Measurements from ENCODE around the gene HGS.
A peak's percentile ranks its signal among the peaks of the same experiment; 100 is the strongest.

The HGS gene

GRCh38 chr17:81706757-81707624 lies 23.2 kb downstream of the HGS start:
- H3K27ac ChIP-seq (ENCODE audit: low read depth, low read length) = no peak overlapping the region
- no peaks in the 10 kb centered on the region for H3K9me3 ChIP-seq (ENCODE audit: control insufficient read depth, insufficient read depth, low read length)
- no peak overlapping the region for H3K4me3 ChIP-seq (ENCODE audit: low read depth, low read length)
- H3K4me1 ChIP-seq (ENCODE audit: control insufficient read depth, insufficient read depth, low read length) = peaks cover 12% of the 10 kb centered on the region
- H3K27me3 ChIP-seq (ENCODE audit: control insufficient read depth, insufficient read depth, low read length) = no peaks in the 10 kb centered on the region
- H3K9ac ChIP-seq (ENCODE audit: low read depth, low read length) = no peak overlapping the region
- peaks cover 45% of the 10 kb centered on the region for H3K36me3 ChIP-seq (ENCODE audit: control insufficient read depth, insufficient read depth, low read length)

- H3K9me3 ChIP-seq (ENCODE audit: control insufficient read depth, insufficient read depth, low read length) = no peaks in the 10 kb centered on the region
- H3K36me3 ChIP-seq (ENCODE audit: control insufficient read depth, insufficient read depth, low read length) = peaks cover 45% of the 10 kb centered on the region
- H3K4me1 ChIP-seq (ENCODE audit: control insufficient read depth, insufficient read depth, low read length) = peaks cover 14% of the 10 kb centered on the region
- H3K27me3 ChIP-seq (ENCODE audit: control insufficient read depth, insufficient read depth, low read length) = no peaks in the 10 kb centered on the region
- no peak overlapping the region for H3K4me3 ChIP-seq (ENCODE audit: low read depth, low read length)
- no peak overlapping the region for H3K9ac ChIP-seq (ENCODE audit: low read depth, low read length)
- H3K27ac ChIP-seq (ENCODE audit: low read depth, low read length) = no peak overlapping the region
These were observed 24.2 kb downstream of the HGS start for GRCh38 chr17:81707725-81708646.

GRCh38 chr17:81708739-81709185 lies 25.0 kb downstream of the HGS start:
- no peaks in the 10 kb centered on the region for H3K9me3 ChIP-seq (ENCODE audit: control insufficient read depth, insufficient read depth, low read length)
- peaks cover 45% of the 10 kb centered on the region for H3K36me3 ChIP-seq (ENCODE audit: control insufficient read depth, insufficient read depth, low read length)
- H3K4me3 ChIP-seq (ENCODE audit: low read depth, low read length) = no peak overlapping the region
- peaks cover 20% of the 10 kb centered on the region for H3K4me1 ChIP-seq (ENCODE audit: control insufficient read depth, insufficient read depth, low read length)
- no peak overlapping the region for H3K9ac ChIP-seq (ENCODE audit: low read depth, low read length)
- H3K27ac ChIP-seq (ENCODE audit: low read depth, low read length) = no peak overlapping the region
- no peaks in the 10 kb centered on the region for H3K27me3 ChIP-seq (ENCODE audit: control insufficient read depth, insufficient read depth, low read length)

- Histone ChIP-seq H3K4me1 (ENCODE audit: control insufficient read depth, insufficient read depth, low read length) (peaks cover 20% of the 10 kb centered on the region), H3K9me3 (ENCODE audit: control insufficient read depth, insufficient read depth, low read length) (no peaks in the 10 kb centered on the region), H3K4me3 (ENCODE audit: low read depth, low read length) (peak overlapping the region; percentile 80), H3K27me3 (ENCODE audit: control insufficient read depth, insufficient read depth, low read length) (no peaks in the 10 kb centered on the region), H3K9ac (ENCODE audit: low read depth, low read length) (no peak overlapping the region), H3K36me3 (ENCODE audit: control insufficient read depth, insufficient read depth, low read length) (peaks cover 44% of the 10 kb centered on the region), H3K27ac (ENCODE audit: low read depth, low read length) (peak overlapping the region; percentile 59)
These were observed 26.9 kb downstream of the HGS start for GRCh38 chr17:81710514-81711308.

- Histone ChIP-seq H3K4me3 (ENCODE audit: low read depth, low read length) (peak within 1 kb of the TSS; percentile 80), H3K27me3 (ENCODE audit: control insufficient read depth, insufficient read depth, low read length) (no peaks in the 10 kb centered on the region), H3K4me1 (ENCODE audit: control insufficient read depth, insufficient read depth, low read length) (peaks cover 20% of the 10 kb centered on the region), H3K27ac (ENCODE audit: low read depth, low read length) (peak within 1 kb of the TSS; percentile 59), H3K9me3 (ENCODE audit: control insufficient read depth, insufficient read depth, low read length) (no peaks in the 10 kb centered on the region), H3K9ac (ENCODE audit: low read depth, low read length) (peak within 1 kb of the TSS; percentile 56; the same call in 1 of the 2 replicates), H3K36me3 (ENCODE audit: control insufficient read depth, insufficient read depth, low read length) (peaks cover 38% of the 10 kb centered on the region)
These were observed 28.1 kb downstream of the HGS start, which contains the start of gene SLC25A10 for GRCh38 chr17:81711814-81712467. SLC25A10 (plus strand) TSS chr17:81712284; CDS start chr17:81712427, 143 bp downstream.

- Histone ChIP-seq H3K27ac (ENCODE audit: low read depth, low read length) (no peak overlapping the region), H3K4me1 (ENCODE audit: control insufficient read depth, insufficient read depth, low read length) (peaks cover 20% of the 10 kb centered on the region), H3K4me3 (ENCODE audit: low read depth, low read length) (peak overlapping the region; percentile 80), H3K9me3 (ENCODE audit: control insufficient read depth, insufficient read depth, low read length) (no peaks in the 10 kb centered on the region), H3K9ac (ENCODE audit: low read depth, low read length) (peak overlapping the region; percentile 56; the same call in 1 of the 2 replicates), H3K27me3 (ENCODE audit: control insufficient read depth, insufficient read depth, low read length) (no peaks in the 10 kb centered on the region), H3K36me3 (ENCODE audit: control insufficient read depth, insufficient read depth, low read length) (peaks cover 35% of the 10 kb centered on the region)
These were observed 28.7 kb downstream of the HGS start for GRCh38 chr17:81712468-81713003.

GRCh38 chr17:81713004-81713555 lies 29.3 kb downstream of the HGS start:
- H3K4me3 ChIP-seq (ENCODE audit: low read depth, low read length) = peak overlapping the region; percentile 80
- 0 out of 2 replicates have a peak overlapping the region, but pooled peaks have one; percentile 56 for H3K9ac ChIP-seq (ENCODE audit: low read depth, low read length)
- H3K27me3 ChIP-seq (ENCODE audit: control insufficient read depth, insufficient read depth, low read length) = no peaks in the 10 kb centered on the region
- peaks cover 35% of the 10 kb centered on the region for H3K36me3 ChIP-seq (ENCODE audit: control insufficient read depth, insufficient read depth, low read length)
- H3K4me1 ChIP-seq (ENCODE audit: control insufficient read depth, insufficient read depth, low read length) = peaks cover 20% of the 10 kb centered on the region
- H3K9me3 ChIP-seq (ENCODE audit: control insufficient read depth, insufficient read depth, low read length) = no peaks in the 10 kb centered on the region
- no peak overlapping the region for H3K27ac ChIP-seq (ENCODE audit: low read depth, low read length)

GRCh38 chr17:81713556-81714411 lies 30.0 kb downstream of the HGS start:
- Histone ChIP-seq H3K4me3 (ENCODE audit: low read depth, low read length) (peak overlapping the region; percentile 80), H3K4me1 (ENCODE audit: control insufficient read depth, insufficient read depth, low read length) (peaks cover 20% of the 10 kb centered on the region), H3K9me3 (ENCODE audit: control insufficient read depth, insufficient read depth, low read length) (no peaks in the 10 kb centered on the region), H3K36me3 (ENCODE audit: control insufficient read depth, insufficient read depth, low read length) (peaks cover 31% of the 10 kb centered on the region), H3K9ac (ENCODE audit: low read depth, low read length) (no peak overlapping the region), H3K27ac (ENCODE audit: low read depth, low read length) (no peak overlapping the region), H3K27me3 (ENCODE audit: control insufficient read depth, insufficient read depth, low read length) (no peaks in the 10 kb centered on the region)

GRCh38 chr17:81714412-81715106 lies 30.7 kb downstream of the HGS start:
- Histone ChIP-seq H3K27ac (ENCODE audit: low read depth, low read length) (no peak overlapping the region), H3K27me3 (ENCODE audit: control insufficient read depth, insufficient read depth, low read length) (no peaks in the 10 kb centered on the region), H3K4me1 (ENCODE audit: control insufficient read depth, insufficient read depth, low read length) (peaks cover 20% of the 10 kb centered on the region), H3K9me3 (ENCODE audit: control insufficient read depth, insufficient read depth, low read length) (no peaks in the 10 kb centered on the region), H3K4me3 (ENCODE audit: low read depth, low read length) (no peak overlapping the region), H3K36me3 (ENCODE audit: control insufficient read depth, insufficient read depth, low read length) (peaks cover 34% of the 10 kb centered on the region), H3K9ac (ENCODE audit: low read depth, low read length) (no peak overlapping the region)

Data from HUES48 (cell line).